ENCODE measurements around the gene PALM.
A peak's percentile ranks its signal among the peaks of the same experiment; 100 is the strongest.
"Not testable (repeated sequence)": the region's sequence is repeated elsewhere in the genome, so short reads cannot be mapped to it uniquely, and the experiment has no call there.

PALM gene

GRCh38 chr19:708154-709143, at the start of gene PALM:
Gene PALM, plus strand, starts transcription at chr19:708935. Its CDS starts 212 bp downstream, at chr19:709147.
- no peak for DNase-seq

- DNase-seq: no peak
These were observed 47.8 kb upstream of the PALM start for GRCh38 chr19:660793-661426.

- no peak for DNase-seq
These were observed 47.1 kb upstream of the PALM start for GRCh38 chr19:661427-662196.

- no peak for DNase-seq
These were observed 46.4 kb upstream of the PALM start for GRCh38 chr19:662207-662961.

GRCh38 chr19:662962-663681, 45.6 kb upstream of the PALM start, which contains the start of gene RNF126:
Gene RNF126, minus strand, starts transcription at chr19:663214. Its CDS starts 93 bp downstream, at chr19:663121.
- peak; percentile 70 for DNase-seq

GRCh38 chr19:663682-664117, 45.0 kb upstream of the PALM start:
- DNase-seq: no peak

- DNase-seq: peak; percentile 39
These were observed 43.8 kb upstream of the PALM start for GRCh38 chr19:664913-665443.

- not testable (repeated sequence) for DNase-seq
These were observed 41.7 kb upstream of the PALM start for GRCh38 chr19:666985-667573.

- DNase-seq: not testable (repeated sequence)
These were observed 39.9 kb upstream of the PALM start for GRCh38 chr19:668675-669434.

GRCh38 chr19:670609-671075, 38.1 kb upstream of the PALM start:
- no peak for DNase-seq

- DNase-seq: no peak
These were observed 34.2 kb upstream of the PALM start for GRCh38 chr19:674282-675151.

GRCh38 chr19:676007-676338, 32.8 kb upstream of the PALM start:
- no peak for DNase-seq

- no peak for DNase-seq
These were observed 32.2 kb upstream of the PALM start, which contains the start of gene FSTL3 for GRCh38 chr19:676339-677105. Gene FSTL3, plus strand, starts transcription at chr19:676392. Its CDS starts 32 bp downstream, at chr19:676424.

- peak; percentile 58 for DNase-seq
These were observed 31.5 kb upstream of the PALM start for GRCh38 chr19:677201-677600.

GRCh38 chr19:677601-678436, 30.9 kb upstream of the PALM start:
- no peak for DNase-seq

- DNase-seq: no peak
These were observed 29.8 kb upstream of the PALM start for GRCh38 chr19:678791-679388.
